Coronary artery (tissue), 2 donors: Measurements from ENCODE around the gene SHF.

ENCODE experiments used
- DNase-seq: peaks from one replicate; pipeline ENCODE4 v3.0.0-alpha.2; 2017; ENCODE audit warnings: low spot score
- H3K27ac ChIP-seq, 2 donors: fragments of 200-600 bp; sonication (generic); one replicate each; pipeline ENCODE4 v1.5.1; 2016 to 2019
- H3K4me3 ChIP-seq: fragments of 200-600 bp; sonication (generic); 2 replicates; pipeline ENCODE4 v1.5.1; 2016; ENCODE audit warnings: mild to moderate bottlenecking, moderate library complexity
- TF ChIP-seq, protein P1 (sequence below): fragments of 200-600 bp; sonication (generic); IDR thresholded peaks from one replicate; pipeline ENCODE4 v1.5.1; 2019; ENCODE audit warnings: antibody characterized with exemption

Gene SHF

DNA sequence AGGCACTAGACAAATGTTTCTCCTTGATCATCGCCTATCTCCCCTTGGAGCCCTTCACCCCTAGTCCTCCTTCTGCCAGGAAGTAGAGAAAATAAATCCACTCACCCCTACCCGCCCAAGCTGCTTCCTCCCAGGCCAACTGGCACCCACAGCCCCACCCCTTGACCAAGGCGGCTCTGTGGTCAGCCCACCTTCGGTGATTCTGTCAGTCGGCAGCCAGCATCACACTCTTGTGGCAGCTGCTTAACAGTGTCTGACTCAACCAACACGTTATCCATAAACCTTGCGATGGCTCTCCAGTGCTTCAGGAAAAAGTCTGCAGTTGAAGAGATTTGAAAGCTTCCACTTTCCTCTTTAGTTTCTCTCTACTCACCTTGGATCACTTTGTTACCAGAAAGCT lies 7.6 kb downstream of the SHF start:
- Histone ChIP-seq H3K4me3 (no peak overlapping the region), H3K27ac (no peak overlapping the region)
- DNase-seq, result no peak
- TF ChIP-seq, protein P1, sequence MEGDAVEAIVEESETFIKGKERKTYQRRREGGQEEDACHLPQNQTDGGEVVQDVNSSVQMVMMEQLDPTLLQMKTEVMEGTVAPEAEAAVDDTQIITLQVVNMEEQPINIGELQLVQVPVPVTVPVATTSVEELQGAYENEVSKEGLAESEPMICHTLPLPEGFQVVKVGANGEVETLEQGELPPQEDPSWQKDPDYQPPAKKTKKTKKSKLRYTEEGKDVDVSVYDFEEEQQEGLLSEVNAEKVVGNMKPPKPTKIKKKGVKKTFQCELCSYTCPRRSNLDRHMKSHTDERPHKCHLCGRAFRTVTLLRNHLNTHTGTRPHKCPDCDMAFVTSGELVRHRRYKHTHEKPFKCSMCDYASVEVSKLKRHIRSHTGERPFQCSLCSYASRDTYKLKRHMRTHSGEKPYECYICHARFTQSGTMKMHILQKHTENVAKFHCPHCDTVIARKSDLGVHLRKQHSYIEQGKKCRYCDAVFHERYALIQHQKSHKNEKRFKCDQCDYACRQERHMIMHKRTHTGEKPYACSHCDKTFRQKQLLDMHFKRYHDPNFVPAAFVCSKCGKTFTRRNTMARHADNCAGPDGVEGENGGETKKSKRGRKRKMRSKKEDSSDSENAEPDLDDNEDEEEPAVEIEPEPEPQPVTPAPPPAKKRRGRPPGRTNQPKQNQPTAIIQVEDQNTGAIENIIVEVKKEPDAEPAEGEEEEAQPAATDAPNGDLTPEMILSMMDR, result no peak

DNA sequence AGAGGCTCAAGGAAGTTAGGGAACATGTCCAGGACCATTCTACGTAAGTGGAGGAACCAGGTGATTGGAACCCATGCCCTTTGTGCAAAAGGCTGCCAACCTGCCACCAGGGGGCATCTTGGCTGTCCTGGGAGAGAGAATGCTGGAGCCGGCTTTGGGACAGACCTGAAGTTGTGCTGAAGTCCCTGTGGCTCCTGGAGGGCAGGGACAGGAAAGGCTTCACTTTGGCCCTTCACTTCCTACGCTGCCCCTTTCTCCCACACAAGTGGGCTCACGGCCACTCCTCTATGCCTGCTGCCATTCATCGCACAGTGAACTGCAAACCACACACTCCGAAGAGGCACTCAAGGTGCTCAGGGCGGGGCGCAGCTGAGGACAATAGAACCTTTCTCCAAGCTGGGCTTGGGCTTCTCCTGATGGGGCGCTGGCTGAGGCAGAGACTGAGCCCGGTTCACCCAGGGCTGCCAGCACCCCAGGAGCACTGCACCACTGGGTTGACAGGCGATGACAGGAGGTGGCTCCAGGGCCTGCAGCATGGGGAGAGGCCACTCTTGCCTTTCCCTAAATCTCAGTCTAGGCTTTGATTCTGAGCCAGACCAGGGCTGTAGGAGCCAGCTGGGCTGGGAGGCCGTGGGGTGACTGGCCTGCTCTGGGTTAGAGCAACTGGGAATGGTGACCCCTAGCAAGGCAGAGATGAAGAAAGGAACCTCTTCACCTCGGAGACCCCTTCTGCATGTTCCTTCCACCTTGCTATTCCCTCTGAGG lies 8.4 kb downstream of the SHF start:
- TF ChIP-seq, protein P1, result no peak
- Histone ChIP-seq H3K27ac (no peak overlapping the region), H3K4me3 (no peak overlapping the region)
- no peak for DNase-seq

GRCh38 chr15:45177285-45177684 lies 10.5 kb downstream of the SHF start:
- Histone ChIP-seq H3K4me3 (no peak overlapping the region), H3K27ac (no peak overlapping the region)
- TF ChIP-seq, protein P1, result no peak
- DNase-seq, result no peak

DNA sequence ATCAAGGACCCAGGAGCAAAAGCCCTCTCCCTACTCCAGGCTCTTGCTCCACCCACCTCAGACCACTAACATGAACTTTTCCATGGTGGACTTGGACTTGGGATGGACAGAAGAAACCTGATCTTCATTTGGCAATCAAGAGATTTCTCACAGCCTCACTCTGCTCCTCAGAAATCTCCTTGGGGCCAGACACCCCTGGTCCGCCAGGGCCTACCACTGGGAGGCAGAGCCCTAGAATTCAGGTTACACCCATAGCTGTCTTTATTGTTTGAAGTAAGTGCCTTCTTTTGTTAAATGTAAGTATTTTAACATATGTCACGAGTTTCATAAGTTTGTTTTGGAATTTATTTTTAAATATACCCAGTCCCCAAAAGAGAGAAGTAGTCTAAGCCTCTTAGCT lies 13.2 kb downstream of the SHF start:
- TF ChIP-seq, protein P1, result no peak
- H3K4me3 ChIP-seq, result no peak overlapping the region

DNA sequence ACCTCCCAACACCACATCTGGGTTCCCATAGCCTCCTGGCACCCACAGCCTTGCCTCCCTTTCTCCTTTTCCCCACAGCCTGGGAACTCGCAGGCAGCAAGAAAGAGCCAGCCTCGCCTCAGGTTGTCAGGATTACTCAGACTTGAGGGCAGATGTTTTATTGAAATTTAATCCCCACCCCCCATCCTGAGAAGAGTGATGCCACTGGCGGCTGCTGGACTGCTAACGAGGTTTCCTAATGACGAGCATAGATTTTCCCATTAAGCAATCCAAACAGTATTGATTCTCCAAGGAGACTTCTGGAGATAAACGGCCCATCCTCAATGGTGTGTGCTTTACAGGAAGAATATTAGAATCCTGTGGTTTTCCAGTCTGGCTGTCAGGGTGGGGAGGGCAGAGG lies 13.7 kb downstream of the SHF start:
- TF ChIP-seq, protein P1, result no peak
- no peak for DNase-seq
- Histone ChIP-seq H3K27ac (no peak overlapping the region), H3K4me3 (no peak overlapping the region)

More for the DNA sequence above, 13.2 kb downstream of the SHF start:
- no peak for DNase-seq
- H3K27ac ChIP-seq, result no peak overlapping the region

GRCh38 chr15:45171912-45172311 lies 15.9 kb downstream of the SHF start:
- no peak for DNase-seq
- no peak overlapping the region for H3K27ac ChIP-seq

More at GRCh38 chr15:45171912-45172311, 15.9 kb downstream of the SHF start:
- TF ChIP-seq, protein P1, result no peak
- no peak overlapping the region for H3K4me3 ChIP-seq
